HEK293 (cell line): ENCODE results near the gene ADAMTS17.

ENCODE experiments used
- CTCF ChIA-PET: fragments of 350-600 bp; formaldehyde crosslinking; extraction: SDS; loops from one replicate; lab custom pipeline; 2021; ENCODE audit warnings: antibody characterized with exemption; lab: Yijun Ruan, JAX
- POLR2A ChIA-PET: fragments of 300-600 bp; formaldehyde crosslinking; extraction: SDS; loops from one replicate; lab custom pipeline; 2020; ENCODE audit warnings: antibody characterized with exemption, inconsistent platforms; lab: Yijun Ruan, JAX
- H3K27ac ChIP-seq: fragments of 200-500 bp; sonication (Bioruptor generic); 2 replicates; pipeline ENCODE4 v1.5.1; 2014; ENCODE audit warnings: low read depth, low read length, control low read depth, inconsistent platforms; ENCODE audit errors: extremely low read depth
- H3K36me3 ChIP-seq, 2 experiments: fragments of 200-500 bp in 1 of 2; sonication (Bioruptor generic) in 1 of 2; 1 replicate in 1 of 2; 2 replicates in 1 of 2; pipeline ENCODE4 v1.5.1; 2014 to 2017; ENCODE audit warnings: inconsistent platforms in 2 of 2, low read length in 2 of 2; ENCODE audit not compliant: control insufficient read depth in 2 of 2, insufficient read depth in 1 of 2
- H3K4me1 ChIP-seq: fragments of 200-500 bp; sonication (Bioruptor generic); 2 replicates; pipeline ENCODE4 v1.5.1; 2014; ENCODE audit warnings: mild to moderate bottlenecking, low read length, inconsistent platforms; ENCODE audit not compliant: control insufficient read depth, insufficient read depth
- H3K4me3 ChIP-seq: 2 replicates; pipeline ENCODE4 v1.5.1; 2011; ENCODE audit warnings: low read depth, mild to moderate bottlenecking, control low read depth, low read length, moderate library complexity
- H3K9me3 ChIP-seq: fragments of 200-500 bp; sonication (Bioruptor generic); 2 replicates; pipeline ENCODE4 v1.5.1; 2014; ENCODE audit warnings: low read depth, low read length, inconsistent platforms; ENCODE audit not compliant: control insufficient read depth, insufficient read depth
- EGR2 ChIP-seq: fragments of 450-650 bp; formaldehyde crosslinking; IDR thresholded peaks from 2 replicates; pipeline ENCODE4 v1.5.1; 2016; ENCODE audit warnings: low read depth, missing biosample characterization, missing genetic modification characterization
- GLI2 ChIP-seq: fragments of 450-650 bp; formaldehyde crosslinking; IDR thresholded peaks from 2 replicates; pipeline ENCODE4; 2017; ENCODE audit warnings: missing biosample characterization, missing genetic modification characterization, low read depth, borderline replicate concordance
- HOXC10 ChIP-seq: sonication (generic); formaldehyde crosslinking; IDR thresholded peaks from 2 replicates; pipeline ENCODE4 v1.8.1; 2023; ENCODE audit warnings: mild to moderate bottlenecking, missing genetic modification reagents
- PRDM1 ChIP-seq: fragments of 450-650 bp; formaldehyde crosslinking; IDR thresholded peaks from 2 replicates; pipeline ENCODE4; 2016; ENCODE audit warnings: missing biosample characterization, missing genetic modification characterization
- SETDB1 ChIP-seq: IDR thresholded peaks from one replicate; pipeline ENCODE4 v1.6.1; 2017; ENCODE audit warnings: mild to moderate bottlenecking, low read length, moderate library complexity, mixed read lengths; ENCODE audit not compliant: insufficient read length
- SP3 ChIP-seq: fragments of 450-650 bp; formaldehyde crosslinking; IDR thresholded peaks from 2 replicates; pipeline ENCODE4 v1.5.1; 2016; ENCODE audit warnings: missing biosample characterization, missing genetic modification characterization
- ZBTB7A ChIP-seq: fragments of 450-650 bp; formaldehyde crosslinking; IDR thresholded peaks from 2 replicates; pipeline ENCODE4 v1.5.1; 2016; ENCODE audit warnings: low read depth, missing biosample characterization, missing genetic modification characterization
- ZBTB8A ChIP-seq: fragments of 450-650 bp; formaldehyde crosslinking; IDR thresholded peaks from 2 replicates; pipeline ENCODE4 v1.5.1; 2016; ENCODE audit warnings: missing biosample characterization, missing genetic modification characterization
- ZEB2 ChIP-seq: fragments of 450-650 bp; formaldehyde crosslinking; IDR thresholded peaks from 2 replicates; pipeline ENCODE4 v1.5.1; 2016; ENCODE audit warnings: missing biosample characterization, missing genetic modification characterization
- ZFHX2 ChIP-seq: fragments of 450-650 bp; formaldehyde crosslinking; conservative IDR thresholded peaks from 2 replicates; pipeline ENCODE4 v1.5.1; 2016; ENCODE audit warnings: missing biosample characterization, missing genetic modification characterization
- ZFP3 ChIP-seq: fragments of 450-650 bp; formaldehyde crosslinking; IDR thresholded peaks from 2 replicates; pipeline ENCODE4 v1.5.1; 2016; ENCODE audit warnings: low read depth, missing biosample characterization, missing genetic modification characterization
- ZFP69B ChIP-seq: fragments of 450-650 bp; formaldehyde crosslinking; IDR thresholded peaks from 2 replicates; pipeline ENCODE4 v1.5.1; 2016; ENCODE audit warnings: missing biosample characterization, missing genetic modification characterization
- ZIC2 ChIP-seq: fragments of 450-650 bp; formaldehyde crosslinking; IDR thresholded peaks from 2 replicates; pipeline ENCODE4 v1.5.1; 2016; ENCODE audit warnings: missing biosample characterization, missing genetic modification characterization
- ZNF10 ChIP-seq: fragments of 450-650 bp; formaldehyde crosslinking; IDR thresholded peaks from 2 replicates; pipeline ENCODE4 v1.5.1; 2017; ENCODE audit warnings: missing biosample characterization, missing genetic modification characterization
- ZNF184 ChIP-seq: fragments of 450-650 bp; IDR thresholded peaks from 2 replicates; pipeline ENCODE4 v1.5.1; 2018; ENCODE audit warnings: missing biosample characterization, mild to moderate bottlenecking, missing genetic modification characterization
- ZNF341 ChIP-seq: fragments of 450-650 bp; formaldehyde crosslinking; IDR thresholded peaks from 2 replicates; pipeline ENCODE4; 2016; ENCODE audit warnings: low read depth, missing biosample characterization, missing genetic modification characterization
- ZNF350 ChIP-seq: fragments of 450-650 bp; formaldehyde crosslinking; IDR thresholded peaks from 2 replicates; pipeline ENCODE4 v1.5.0; 2017; ENCODE audit warnings: missing biosample characterization, mild to moderate bottlenecking, missing genetic modification characterization
- ZNF423 ChIP-seq: fragments of 450-650 bp; formaldehyde crosslinking; IDR thresholded peaks from 2 replicates; pipeline ENCODE4 v1.5.1; 2016; ENCODE audit warnings: missing biosample characterization, missing genetic modification characterization
- ZNF521 ChIP-seq: fragments of 450-650 bp; formaldehyde crosslinking; IDR thresholded peaks from 2 replicates; pipeline ENCODE4 v1.5.1; 2017; ENCODE audit warnings: missing biosample characterization, mild to moderate bottlenecking, missing genetic modification characterization
- ZNF571 ChIP-seq: fragments of 450-650 bp; formaldehyde crosslinking; IDR thresholded peaks from 2 replicates; pipeline ENCODE4 v1.5.0; 2017; ENCODE audit warnings: missing biosample characterization, missing genetic modification characterization
- ZNF600 ChIP-seq: fragments of 450-650 bp; formaldehyde crosslinking; IDR thresholded peaks from 2 replicates; pipeline ENCODE4 v1.5.1; 2016; ENCODE audit warnings: missing biosample characterization, missing genetic modification characterization
- ZNF629 ChIP-seq: fragments of 450-650 bp; formaldehyde crosslinking; IDR thresholded peaks from 2 replicates; pipeline ENCODE4 v1.5.1; 2017; ENCODE audit warnings: missing biosample characterization, missing genetic modification characterization
- ZNF670 ChIP-seq: fragments of 450-650 bp; formaldehyde crosslinking; IDR thresholded peaks from 2 replicates; pipeline ENCODE4 v1.5.1; 2016; ENCODE audit warnings: missing biosample characterization, missing genetic modification characterization, low read depth
- TF ChIP-seq, protein P1 (sequence below): fragments of 450-650 bp; formaldehyde crosslinking; IDR thresholded peaks from 2 replicates; pipeline ENCODE4; 2016; ENCODE audit warnings: missing biosample characterization, missing genetic modification characterization

The ADAMTS17 gene

DNA sequence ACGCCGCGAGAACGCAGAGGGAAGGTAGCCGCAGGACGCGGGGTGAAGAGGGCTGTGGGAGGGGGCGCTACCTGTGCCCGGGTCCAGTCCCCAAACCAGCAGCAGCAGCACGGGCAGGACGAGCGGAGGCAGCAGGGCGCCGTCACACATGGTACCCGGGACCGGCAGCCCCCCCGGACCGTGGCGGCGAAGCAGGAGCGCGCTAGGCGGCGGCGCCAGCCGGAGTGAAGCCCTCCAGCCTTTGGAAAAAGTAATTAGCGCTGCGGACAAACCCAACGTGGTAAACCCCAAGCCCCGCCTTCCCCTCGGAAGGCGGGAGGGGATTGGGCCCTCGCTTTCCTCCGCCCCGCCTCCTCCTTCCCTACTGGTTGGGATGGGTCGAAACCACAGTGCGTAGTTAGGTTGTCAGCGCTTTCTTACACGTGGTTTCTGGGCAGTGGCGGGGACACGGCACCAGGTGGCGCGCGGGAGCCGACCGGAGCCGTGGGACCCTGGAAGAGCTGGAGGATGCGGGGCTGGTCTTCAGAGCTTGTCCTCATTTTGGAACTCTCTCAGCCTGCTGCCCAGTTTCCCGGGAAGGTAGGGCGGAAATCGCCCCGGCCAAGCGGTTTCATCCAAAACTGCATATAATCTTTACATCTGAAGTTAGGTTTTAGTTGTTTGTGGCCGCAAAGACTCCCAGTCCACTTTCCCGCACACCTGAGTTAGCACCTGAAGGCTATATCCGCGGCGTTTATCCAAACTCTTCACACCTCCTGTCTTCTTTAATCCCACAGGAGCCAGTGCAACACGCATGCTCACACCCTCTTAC, at the start of gene ADAMTS17 (continued):
- TF ChIP-seq ZFHX2 (tag by site-specific recombination) (peak; percentile 68), ZNF184 (tag by site-specific recombination) (no peak), ZNF341 (peak; percentile 55; the same call in 1 of the 2 replicates), ZEB2 (tag by site-specific recombination) (peak; percentile 71), EGR2 (tag by site-specific recombination) (0 out of 2 replicates have a peak, but pooled peaks have one; percentile 18), ZFP69B (tag by site-specific recombination) (0 out of 2 replicates have a peak, but pooled peaks have one; percentile 33), ZIC2 (tag by site-specific recombination) (peak; percentile 56), ZNF571 (tag by site-specific recombination) (no peak), SP3 (tag by site-specific recombination) (peak; percentile 72), ZNF423 (peak; percentile 53; the same call in 1 of the 2 replicates), ZBTB8A (tag by site-specific recombination) (peak; percentile 82), ZNF600 (tag by site-specific recombination) (0 out of 2 replicates have a peak, but pooled peaks have one; percentile 18), ZNF521 (tag by site-specific recombination) (no peak), ZNF670 (tag by site-specific recombination) (no peak), ZNF629 (peak; percentile 77), HOXC10 (CRISPR knock-in tag) (no peak), ZBTB7A (tag by site-specific recombination) (0 out of 2 replicates have a peak, but pooled peaks have one; percentile 64), ZFP3 (tag by site-specific recombination) (0 out of 2 replicates have a peak, but pooled peaks have one; percentile 28)
- TF ChIP-seq, protein P1, sequence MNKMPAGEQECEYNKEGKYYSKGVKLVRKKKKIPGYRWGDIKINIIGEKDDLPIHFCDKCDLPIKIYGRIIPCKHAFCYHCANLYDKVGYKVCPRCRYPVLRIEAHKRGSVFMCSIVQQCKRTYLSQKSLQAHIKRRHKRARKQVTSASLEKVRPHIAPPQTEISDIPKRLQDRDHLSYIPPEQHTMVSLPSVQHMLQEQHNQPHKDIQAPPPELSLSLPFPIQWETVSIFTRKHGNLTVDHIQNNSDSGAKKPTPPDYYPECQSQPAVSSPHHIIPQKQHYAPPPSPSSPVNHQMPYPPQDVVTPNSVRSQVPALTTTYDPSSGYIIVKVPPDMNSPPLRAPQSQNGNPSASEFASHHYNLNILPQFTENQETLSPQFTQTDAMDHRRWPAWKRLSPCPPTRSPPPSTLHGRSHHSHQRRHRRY (tag by site-specific recombination) = no peak

DNA sequence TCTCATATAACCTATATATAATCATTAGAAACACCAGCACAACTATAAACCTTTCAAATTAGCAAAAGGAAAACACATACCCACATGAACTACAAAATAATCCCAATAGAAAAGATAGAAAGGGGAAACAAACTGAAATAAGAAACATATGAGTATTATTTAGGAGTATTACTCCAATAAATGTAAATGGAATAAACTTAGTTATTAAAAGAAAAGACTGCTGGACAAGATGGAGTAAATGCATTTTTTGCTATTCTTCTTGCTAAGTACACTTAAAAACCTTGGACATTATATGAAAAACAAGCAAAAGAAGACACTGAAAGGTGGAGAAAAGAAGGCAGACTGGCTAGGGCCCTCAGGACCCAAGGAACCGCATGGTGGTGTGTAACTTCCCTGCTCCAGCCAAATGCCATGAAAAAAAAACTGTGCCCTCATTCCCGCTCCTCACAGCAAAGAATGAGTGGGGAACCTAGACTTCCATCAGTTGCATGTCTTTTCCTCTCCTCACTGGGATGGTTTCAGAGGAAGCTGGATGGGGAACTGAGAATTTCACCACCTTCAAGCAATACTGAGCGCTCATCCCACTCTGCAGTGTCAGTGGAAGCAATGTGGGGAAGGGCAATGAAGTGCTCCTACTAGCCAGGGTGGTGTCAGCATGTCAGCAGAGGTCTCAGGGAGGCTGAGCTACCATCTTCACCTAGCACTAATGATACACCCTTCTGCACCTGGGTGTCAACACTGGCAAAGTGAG, 43.7 kb upstream of the ADAMTS17 start:
- CTCF ChIA-PET = interaction anchor here (0.8 to 3.3 kb wide), 3 partner anchors 36 to 681 kb away, joined by 3 to 30 read pairs (median 3); no protein-coding TSS in a partner anchor
- TF ChIP-seq ZNF10 (tag by site-specific recombination) (no peak), GLI2 (tag by site-specific recombination) (no peak), PRDM1 (tag by site-specific recombination) (no peak), ZNF350 (tag by site-specific recombination) (no peak), SETDB1 (peak; percentile 11), ZIC2 (tag by site-specific recombination) (no peak)
- peaks cover 3% of the 10 kb centered on the region for H3K9me3 ChIP-seq

More for the DNA sequence above, 43.7 kb upstream of the ADAMTS17 start:
- Histone ChIP-seq H3K4me1 (no peaks in the 10 kb centered on the region), H3K27ac (no peak overlapping the region), H3K4me3 (no peak overlapping the region), H3K36me3 (no peaks in the 10 kb centered on the region)
- POLR2A ChIA-PET = no interaction called here
